Cardiac muscle cell (in vitro differentiated cells and primary cell): ENCODE results near the gene LASP1NB.

Experiments
- DNase-seq, 2 donors: peaks; one replicate each; pipeline versions ENCODE4 v3.0.0 to v3.0.0-alpha.2; 2010 to 2017; ENCODE audit warnings: low read depth in 1 of 2, low spot score in 1 of 2
- H3K27ac ChIP-seq: fragments of 200-600 bp; sonication (generic); 2 replicates; pipeline ENCODE4 v1.5.1; 2016
- H3K27me3 ChIP-seq: fragments of 200-600 bp; sonication (generic); 2 replicates; pipeline ENCODE4 v1.6.0; 2016; ENCODE audit warnings: control low read depth
- H3K36me3 ChIP-seq: fragments of 200-600 bp; sonication (generic); 2 replicates; pipeline ENCODE4 v1.5.1; 2016; ENCODE audit warnings: control low read depth
- H3K4me1 ChIP-seq: fragments of 200-600 bp; sonication (generic); 2 replicates; pipeline ENCODE4 v1.8.1; 2017; ENCODE audit warnings: low read depth, mild to moderate bottlenecking, mixed run types
- H3K4me3 ChIP-seq: fragments of 200-600 bp; sonication (generic); 2 replicates; pipeline ENCODE4 v1.5.1; 2016; ENCODE audit warnings: mild to moderate bottlenecking
- H3K9me3 ChIP-seq: fragments of 200-600 bp; sonication (generic); 2 replicates; pipeline ENCODE4 v1.5.1; 2017; ENCODE audit warnings: low read depth, mild to moderate bottlenecking, control low read depth
- CTCF ChIP-seq: IDR thresholded peaks from 2 replicates; pipeline ENCODE4 v1.5.1; 2012; ENCODE audit warnings: low read depth, mild to moderate bottlenecking, low read length

LASP1NB gene

GRCh38 chr17:38925263-38925995, at the start of gene LASP1NB:
Gene LASP1NB, plus strand, starts transcription at chr17:38925614.
- H3K4me1 ChIP-seq, result peaks cover 48% of the 10 kb centered on the region
- H3K9me3 ChIP-seq, result no peaks in the 10 kb centered on the region
- no peak within 1 kb of the TSS for H3K4me3 ChIP-seq
- no peak for TF ChIP-seq CTCF
- no peaks in the 10 kb centered on the region for H3K27me3 ChIP-seq
- peak within 1 kb of the TSS; percentile 62 for H3K27ac ChIP-seq
- H3K36me3 ChIP-seq, result no peaks in the 10 kb centered on the region
- DNase-seq, result peak; percentile 41 to 66

GRCh38 chr17:38877130-38877851, 48.1 kb upstream of the LASP1NB start:
- no peak for DNase-seq
- no peaks in the 10 kb centered on the region for H3K36me3 ChIP-seq
- H3K4me1 ChIP-seq, result peaks cover 42% of the 10 kb centered on the region
- H3K9me3 ChIP-seq, result no peaks in the 10 kb centered on the region
- no peak overlapping the region for H3K4me3 ChIP-seq
- TF ChIP-seq CTCF, result no peak
- no peaks in the 10 kb centered on the region for H3K27me3 ChIP-seq
- no peak overlapping the region for H3K27ac ChIP-seq

- Histone ChIP-seq H3K27ac (peak overlapping the region; percentile 88), H3K4me3 (no peak overlapping the region), H3K36me3 (no peaks in the 10 kb centered on the region), H3K9me3 (no peaks in the 10 kb centered on the region), H3K4me1 (peaks cover 39% of the 10 kb centered on the region), H3K27me3 (no peaks in the 10 kb centered on the region)
- TF ChIP-seq CTCF, result no peak
- peak; percentile 61 to 87 for DNase-seq
Observed at GRCh38 chr17:38879878-38880665, 45.3 kb upstream of the LASP1NB start.

GRCh38 chr17:38881600-38882191, 43.7 kb upstream of the LASP1NB start:
- Histone ChIP-seq H3K4me1 (peaks cover 47% of the 10 kb centered on the region), H3K27me3 (no peaks in the 10 kb centered on the region), H3K36me3 (no peaks in the 10 kb centered on the region), H3K27ac (peak overlapping the region; percentile 61), H3K9me3 (no peaks in the 10 kb centered on the region), H3K4me3 (no peak overlapping the region)
- no peak for TF ChIP-seq CTCF
- peak; percentile 72 to 97 for DNase-seq

GRCh38 chr17:38882870-38883269, 42.5 kb upstream of the LASP1NB start:
- no peaks in the 10 kb centered on the region for H3K27me3 ChIP-seq
- H3K4me1 ChIP-seq, result peaks cover 47% of the 10 kb centered on the region
- no peak for TF ChIP-seq CTCF
- H3K9me3 ChIP-seq, result no peaks in the 10 kb centered on the region
- H3K27ac ChIP-seq, result peak overlapping the region; percentile 40
- no peak for DNase-seq
- no peaks in the 10 kb centered on the region for H3K36me3 ChIP-seq
- H3K4me3 ChIP-seq, result no peak overlapping the region
